WTC11 (cell line): ENCODE results near the gene ZNF670. TPM values are rescaled to one million over a fixed set of nuclear protein-coding genes. Genes with fewer than 3 reads are reported as not detected.
A peak's percentile ranks its signal among the peaks of the same experiment; 100 is the strongest.
"Not testable (repeated sequence)": the region's sequence is repeated elsewhere in the genome, so short reads cannot be mapped to it uniquely, and the experiment has no call there.

ENCODE experiments used
- ATAC-seq: fragments of 200-7000 bp; cut with Tn5 transposase; 2 replicates; pipeline ENCODE4 v1.10.0; 2021; ENCODE audit warnings: mild to moderate bottlenecking, moderate library complexity
- CTCF ChIA-PET: fragments of 300-600 bp; sonication (Branson Sonifier 250); formaldehyde crosslinking; loops from one replicate; lab custom pipeline; 2021; ENCODE audit warnings: antibody characterized with exemption; lab: Charles Lee
- POLR2A ChIA-PET: fragments of 350-600 bp; sonication (Branson Sonifier 250); formaldehyde crosslinking; loops from one replicate; lab custom pipeline; 2021; ENCODE audit warnings: antibody characterized with exemption; lab: Charles Lee
- DNase-seq: peaks from one replicate; pipeline ENCODE4 v3.0.0; 2021; ENCODE audit warnings: low spot score
- H3K27ac Mint-ChIP-seq: 2 replicates; pipeline ENCODE4 v1.8.0; 2021; ENCODE audit warnings: mixed read lengths
- H3K27me3 Mint-ChIP-seq: 2 replicates; pipeline ENCODE4 v1.8.0; 2021; ENCODE audit warnings: low read depth, mild to moderate bottlenecking, moderate library complexity, mixed read lengths
- H3K36me3 Mint-ChIP-seq: 2 replicates; pipeline ENCODE4 v1.8.0; 2021; ENCODE audit warnings: mixed read lengths
- H3K4me1 Mint-ChIP-seq: 2 replicates; pipeline ENCODE4 v1.8.0; 2022; ENCODE audit warnings: mixed read lengths
- H3K4me3 Mint-ChIP-seq: 2 replicates; pipeline ENCODE4 v1.8.0; 2021; ENCODE audit warnings: mild to moderate bottlenecking, moderate library complexity, mixed read lengths
- H3K9me3 Mint-ChIP-seq: 2 replicates; pipeline ENCODE4 v1.8.0; 2021; ENCODE audit warnings: mixed read lengths
- CREB1 ChIP-seq: sonication (generic); formaldehyde crosslinking; IDR thresholded peaks from 2 replicates; pipeline ENCODE4 v1.8.0; 2023; ENCODE audit warnings: mild to moderate bottlenecking, missing genetic modification reagents
- MYBL2 ChIP-seq: sonication (generic); formaldehyde crosslinking; IDR thresholded peaks from 2 replicates; pipeline ENCODE4 v1.8.1; 2023; ENCODE audit warnings: mild to moderate bottlenecking, moderate library complexity, missing genetic modification reagents
- NR3C1 ChIP-seq: sonication (generic); formaldehyde crosslinking; conservative IDR thresholded peaks from 2 replicates; pipeline ENCODE4 v1.8.1; 2023; ENCODE audit warnings: low read depth, mild to moderate bottlenecking, missing genetic modification reagents
- RELA ChIP-seq: sonication (generic); formaldehyde crosslinking; IDR thresholded peaks from 2 replicates; pipeline ENCODE4 v1.8.1; 2022; ENCODE audit warnings: missing genetic modification reagents, mild to moderate bottlenecking, borderline replicate concordance
- RORB ChIP-seq: fragments of 250-450 bp; sonication (Bioruptor Pico); IDR thresholded peaks from 2 replicates; pipeline ENCODE4 v1.9.0; 2021; ENCODE audit warnings: mild to moderate bottlenecking
- SMAD3 ChIP-seq: sonication (generic); formaldehyde crosslinking; IDR thresholded peaks from 2 replicates; pipeline ENCODE4 v1.8.0; 2022; ENCODE audit warnings: missing genetic modification reagents, mild to moderate bottlenecking, borderline replicate concordance
- total RNA-seq: library from RNA; stranded (reverse); gene quantifications from 3 replicates; pipeline ENCODE4 v1.2.3, GENCODE V29; 2021
- TF ChIP-seq, protein P1 (sequence below): sonication (generic); formaldehyde crosslinking; IDR thresholded peaks from 2 replicates; pipeline ENCODE4 v1.8.0; 2022; ENCODE audit warnings: mild to moderate bottlenecking, missing genetic modification reagents
- TF ChIP-seq, protein P2 (sequence below): sonication (generic); formaldehyde crosslinking; IDR thresholded peaks from 2 replicates; pipeline ENCODE4 v1.8.1; 2022; ENCODE audit warnings: mild to moderate bottlenecking, missing genetic modification reagents, moderate library complexity, borderline replicate concordance
- TF ChIP-seq, protein P3 (sequence below): sonication (generic); formaldehyde crosslinking; conservative IDR thresholded peaks from 2 replicates; pipeline ENCODE4 v1.8.1; 2023; ENCODE audit warnings: mild to moderate bottlenecking, low read depth, missing genetic modification reagents, moderate library complexity
- TF ChIP-seq, protein P4 (sequence below): fragments of 250-450 bp; sonication (Bioruptor Pico); IDR thresholded peaks from 2 replicates; pipeline ENCODE4 v1.9.0; 2021; ENCODE audit warnings: mild to moderate bottlenecking
- TF ChIP-seq, protein P5 (sequence below): sonication (generic); formaldehyde crosslinking; IDR thresholded peaks from 2 replicates; pipeline ENCODE4 v1.8.0; 2022; ENCODE audit warnings: missing genetic modification reagents
- TF ChIP-seq, protein P6 (sequence below): sonication (generic); formaldehyde crosslinking; IDR thresholded peaks from 2 replicates; pipeline ENCODE4 v1.8.1; 2023; ENCODE audit warnings: mild to moderate bottlenecking, missing genetic modification reagents

The ZNF670 gene
- total RNA-seq, 1 experiment from 2014 or later: 11.1 TPM

DNA sequence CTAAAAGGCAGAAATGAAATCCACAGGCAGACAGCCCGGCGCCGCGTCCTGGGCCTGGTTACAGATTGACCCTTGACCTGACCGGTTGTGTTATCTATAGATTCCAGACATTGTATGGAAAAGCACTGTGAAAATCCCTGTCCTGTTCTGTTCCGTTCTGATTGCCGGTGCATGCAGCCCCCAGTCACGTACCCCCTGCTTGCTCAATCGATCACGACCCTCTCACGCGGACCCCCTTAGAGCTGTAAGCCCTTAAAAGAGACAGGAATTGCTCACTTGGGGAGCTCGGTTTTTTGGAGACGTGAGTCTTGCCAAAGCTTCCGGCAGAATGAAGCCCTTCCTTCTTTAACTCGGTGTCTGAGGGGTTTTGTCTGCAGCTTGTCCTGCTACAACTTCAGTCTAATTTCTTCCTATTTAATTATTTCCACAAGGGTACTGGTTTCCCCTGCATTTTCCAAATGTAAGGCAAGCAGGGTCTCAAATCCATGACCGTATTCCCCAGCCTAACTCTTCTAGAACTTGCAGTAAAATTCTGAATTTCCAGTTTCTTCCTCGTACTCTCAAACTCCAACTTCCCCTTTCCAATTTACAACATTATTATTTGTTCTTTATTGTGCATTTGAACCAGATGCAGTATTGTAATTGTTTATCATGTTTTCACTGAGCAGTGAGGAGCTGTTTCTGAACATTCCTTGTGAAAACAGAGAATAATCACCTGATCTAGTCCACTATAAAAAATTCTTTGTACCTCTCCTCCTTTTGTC, 49.1 kb upstream of the ZNF670 start:
- CTCF ChIA-PET, ATAC-seq, DNase-seq, POLR2A ChIA-PET, H3K27me3 Mint-ChIP-seq: not testable (repeated sequence)
- Mint-ChIP-seq H3K4me1 (peaks cover 12% of the 10 kb centered on the region), H3K36me3 (peaks cover 29% of the 10 kb centered on the region), H3K4me3 (peak overlapping the region; percentile 81), H3K9me3 (peaks cover 22% of the 10 kb centered on the region), H3K27ac (peak overlapping the region; percentile 58; the same call in 1 of the 2 replicates)

DNA sequence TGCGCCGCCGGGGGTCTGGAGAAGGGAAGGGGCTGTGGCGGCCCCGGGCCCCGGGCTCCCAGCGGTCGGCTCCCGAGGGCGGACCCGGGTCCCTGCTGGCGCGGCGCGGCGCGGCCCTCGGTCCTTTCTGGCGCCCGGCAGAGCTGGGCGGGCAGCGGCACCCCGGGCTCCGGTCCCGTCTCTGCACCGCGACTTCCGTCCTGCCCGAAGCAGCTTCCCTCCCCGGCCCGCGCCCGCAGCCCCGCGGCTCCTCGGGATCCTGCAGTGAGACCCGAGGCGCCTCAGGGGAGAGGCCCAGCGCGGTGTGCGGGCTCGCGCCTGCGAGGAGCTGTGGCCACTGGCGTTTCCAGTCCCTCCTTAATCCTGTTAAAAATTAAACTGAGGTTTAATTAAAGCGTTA, 48.0 kb upstream of the ZNF670 start:
- CTCF ChIA-PET, POLR2A ChIA-PET, DNase-seq, H3K4me1 Mint-ChIP-seq, H3K27ac Mint-ChIP-seq, H3K4me3 Mint-ChIP-seq: not testable (repeated sequence)
- Mint-ChIP-seq H3K27me3 (peaks cover 15% of the 10 kb centered on the region), H3K9me3 (peaks cover 21% of the 10 kb centered on the region; the same call in 1 of the 2 replicates), H3K36me3 (peaks cover 18% of the 10 kb centered on the region)
- peak; percentile 45 for ATAC-seq

DNA sequence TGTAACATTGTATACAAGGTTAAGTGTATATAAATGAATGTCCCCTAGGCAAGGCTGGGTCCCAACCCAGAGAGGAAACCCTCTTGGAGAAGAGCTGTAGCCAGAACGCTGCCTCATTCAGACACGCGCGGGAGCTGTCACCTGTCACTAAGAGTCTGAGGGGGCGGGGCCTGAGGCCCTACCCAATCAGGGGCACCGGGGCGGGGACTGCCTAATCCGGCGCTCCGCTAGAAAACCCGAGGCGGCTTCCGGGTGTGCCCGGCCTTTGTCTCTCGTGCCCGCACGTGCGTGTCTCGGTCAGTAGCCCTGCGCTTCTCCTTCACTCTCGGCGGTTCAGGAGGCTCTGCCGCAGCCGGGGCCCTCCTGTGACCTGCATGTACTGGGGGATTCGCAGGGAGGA, 47.6 kb upstream of the ZNF670 start:
- CTCF ChIA-PET: not testable (repeated sequence)
- H3K27me3 Mint-ChIP-seq: peaks cover 15% of the 10 kb centered on the region
- peaks cover 14% of the 10 kb centered on the region for H3K36me3 Mint-ChIP-seq

DNA sequence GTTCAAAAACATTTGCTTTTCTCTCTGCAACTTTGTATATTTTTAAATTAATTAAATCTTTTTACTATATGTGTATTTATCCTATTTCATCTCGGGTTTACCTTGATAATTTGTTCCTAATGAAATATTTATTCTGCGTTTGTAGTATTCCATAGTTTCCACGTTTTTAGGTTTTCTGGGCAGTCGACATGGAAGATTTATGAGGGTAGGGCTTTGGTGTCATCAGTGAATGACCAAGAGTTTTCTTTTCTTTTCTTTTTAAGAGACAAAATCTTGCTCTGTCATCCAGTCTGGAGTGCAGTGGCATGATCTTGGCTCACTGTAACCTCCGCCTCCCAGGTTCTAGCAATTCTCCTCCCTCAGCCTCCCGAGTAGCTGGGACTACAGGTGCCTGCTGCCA, 42.8 kb upstream of the ZNF670 start:
- H3K4me3 Mint-ChIP-seq: no peak overlapping the region
- H3K36me3 Mint-ChIP-seq: no peaks in the 10 kb centered on the region
- peaks cover 15% of the 10 kb centered on the region for H3K27me3 Mint-ChIP-seq
- ChIA-PET POLR2A (no interaction called here), CTCF (no interaction called here)
- no peak for ATAC-seq
- no peaks in the 10 kb centered on the region for H3K4me1 Mint-ChIP-seq
- no peak overlapping the region for H3K27ac Mint-ChIP-seq
- DNase-seq: no peak
- H3K9me3 Mint-ChIP-seq: peaks cover 12% of the 10 kb centered on the region; the same call in 1 of the 2 replicates
- TF ChIP-seq RORB: no peak
- TF ChIP-seq, protein P1, sequence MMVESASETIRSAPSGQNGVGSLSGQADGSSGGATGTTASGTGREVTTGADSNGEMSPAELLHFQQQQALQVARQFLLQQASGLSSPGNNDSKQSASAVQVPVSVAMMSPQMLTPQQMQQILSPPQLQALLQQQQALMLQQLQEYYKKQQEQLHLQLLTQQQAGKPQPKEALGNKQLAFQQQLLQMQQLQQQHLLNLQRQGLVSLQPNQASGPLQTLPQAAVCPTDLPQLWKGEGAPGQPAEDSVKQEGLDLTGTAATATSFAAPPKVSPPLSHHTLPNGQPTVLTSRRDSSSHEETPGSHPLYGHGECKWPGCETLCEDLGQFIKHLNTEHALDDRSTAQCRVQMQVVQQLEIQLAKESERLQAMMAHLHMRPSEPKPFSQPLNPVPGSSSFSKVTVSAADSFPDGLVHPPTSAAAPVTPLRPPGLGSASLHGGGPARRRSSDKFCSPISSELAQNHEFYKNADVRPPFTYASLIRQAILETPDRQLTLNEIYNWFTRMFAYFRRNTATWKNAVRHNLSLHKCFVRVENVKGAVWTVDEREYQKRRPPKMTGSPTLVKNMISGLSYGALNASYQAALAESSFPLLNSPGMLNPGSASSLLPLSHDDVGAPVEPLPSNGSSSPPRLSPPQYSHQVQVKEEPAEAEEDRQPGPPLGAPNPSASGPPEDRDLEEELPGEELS (CRISPR knock-in tag): no peak
- TF ChIP-seq, protein P2, sequence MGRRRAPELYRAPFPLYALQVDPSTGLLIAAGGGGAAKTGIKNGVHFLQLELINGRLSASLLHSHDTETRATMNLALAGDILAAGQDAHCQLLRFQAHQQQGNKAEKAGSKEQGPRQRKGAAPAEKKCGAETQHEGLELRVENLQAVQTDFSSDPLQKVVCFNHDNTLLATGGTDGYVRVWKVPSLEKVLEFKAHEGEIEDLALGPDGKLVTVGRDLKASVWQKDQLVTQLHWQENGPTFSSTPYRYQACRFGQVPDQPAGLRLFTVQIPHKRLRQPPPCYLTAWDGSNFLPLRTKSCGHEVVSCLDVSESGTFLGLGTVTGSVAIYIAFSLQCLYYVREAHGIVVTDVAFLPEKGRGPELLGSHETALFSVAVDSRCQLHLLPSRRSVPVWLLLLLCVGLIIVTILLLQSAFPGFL (CRISPR knock-in tag): no peak
- TF ChIP-seq, protein P3, sequence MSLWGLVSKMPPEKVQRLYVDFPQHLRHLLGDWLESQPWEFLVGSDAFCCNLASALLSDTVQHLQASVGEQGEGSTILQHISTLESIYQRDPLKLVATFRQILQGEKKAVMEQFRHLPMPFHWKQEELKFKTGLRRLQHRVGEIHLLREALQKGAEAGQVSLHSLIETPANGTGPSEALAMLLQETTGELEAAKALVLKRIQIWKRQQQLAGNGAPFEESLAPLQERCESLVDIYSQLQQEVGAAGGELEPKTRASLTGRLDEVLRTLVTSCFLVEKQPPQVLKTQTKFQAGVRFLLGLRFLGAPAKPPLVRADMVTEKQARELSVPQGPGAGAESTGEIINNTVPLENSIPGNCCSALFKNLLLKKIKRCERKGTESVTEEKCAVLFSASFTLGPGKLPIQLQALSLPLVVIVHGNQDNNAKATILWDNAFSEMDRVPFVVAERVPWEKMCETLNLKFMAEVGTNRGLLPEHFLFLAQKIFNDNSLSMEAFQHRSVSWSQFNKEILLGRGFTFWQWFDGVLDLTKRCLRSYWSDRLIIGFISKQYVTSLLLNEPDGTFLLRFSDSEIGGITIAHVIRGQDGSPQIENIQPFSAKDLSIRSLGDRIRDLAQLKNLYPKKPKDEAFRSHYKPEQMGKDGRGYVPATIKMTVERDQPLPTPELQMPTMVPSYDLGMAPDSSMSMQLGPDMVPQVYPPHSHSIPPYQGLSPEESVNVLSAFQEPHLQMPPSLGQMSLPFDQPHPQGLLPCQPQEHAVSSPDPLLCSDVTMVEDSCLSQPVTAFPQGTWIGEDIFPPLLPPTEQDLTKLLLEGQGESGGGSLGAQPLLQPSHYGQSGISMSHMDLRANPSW (CRISPR knock-in tag): no peak
- TF ChIP-seq, protein P4, sequence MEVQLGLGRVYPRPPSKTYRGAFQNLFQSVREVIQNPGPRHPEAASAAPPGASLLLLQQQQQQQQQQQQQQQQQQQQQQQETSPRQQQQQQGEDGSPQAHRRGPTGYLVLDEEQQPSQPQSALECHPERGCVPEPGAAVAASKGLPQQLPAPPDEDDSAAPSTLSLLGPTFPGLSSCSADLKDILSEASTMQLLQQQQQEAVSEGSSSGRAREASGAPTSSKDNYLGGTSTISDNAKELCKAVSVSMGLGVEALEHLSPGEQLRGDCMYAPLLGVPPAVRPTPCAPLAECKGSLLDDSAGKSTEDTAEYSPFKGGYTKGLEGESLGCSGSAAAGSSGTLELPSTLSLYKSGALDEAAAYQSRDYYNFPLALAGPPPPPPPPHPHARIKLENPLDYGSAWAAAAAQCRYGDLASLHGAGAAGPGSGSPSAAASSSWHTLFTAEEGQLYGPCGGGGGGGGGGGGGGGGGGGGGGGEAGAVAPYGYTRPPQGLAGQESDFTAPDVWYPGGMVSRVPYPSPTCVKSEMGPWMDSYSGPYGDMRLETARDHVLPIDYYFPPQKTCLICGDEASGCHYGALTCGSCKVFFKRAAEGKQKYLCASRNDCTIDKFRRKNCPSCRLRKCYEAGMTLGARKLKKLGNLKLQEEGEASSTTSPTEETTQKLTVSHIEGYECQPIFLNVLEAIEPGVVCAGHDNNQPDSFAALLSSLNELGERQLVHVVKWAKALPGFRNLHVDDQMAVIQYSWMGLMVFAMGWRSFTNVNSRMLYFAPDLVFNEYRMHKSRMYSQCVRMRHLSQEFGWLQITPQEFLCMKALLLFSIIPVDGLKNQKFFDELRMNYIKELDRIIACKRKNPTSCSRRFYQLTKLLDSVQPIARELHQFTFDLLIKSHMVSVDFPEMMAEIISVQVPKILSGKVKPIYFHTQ (CRISPR knock-in tag): no peak
- TF ChIP-seq RELA (CRISPR knock-in tag): no peak
- TF ChIP-seq CREB1 (CRISPR knock-in tag): no peak
- no peak for TF ChIP-seq MYBL2
- TF ChIP-seq SMAD3 (CRISPR knock-in tag): no peak
- TF ChIP-seq, protein P5, sequence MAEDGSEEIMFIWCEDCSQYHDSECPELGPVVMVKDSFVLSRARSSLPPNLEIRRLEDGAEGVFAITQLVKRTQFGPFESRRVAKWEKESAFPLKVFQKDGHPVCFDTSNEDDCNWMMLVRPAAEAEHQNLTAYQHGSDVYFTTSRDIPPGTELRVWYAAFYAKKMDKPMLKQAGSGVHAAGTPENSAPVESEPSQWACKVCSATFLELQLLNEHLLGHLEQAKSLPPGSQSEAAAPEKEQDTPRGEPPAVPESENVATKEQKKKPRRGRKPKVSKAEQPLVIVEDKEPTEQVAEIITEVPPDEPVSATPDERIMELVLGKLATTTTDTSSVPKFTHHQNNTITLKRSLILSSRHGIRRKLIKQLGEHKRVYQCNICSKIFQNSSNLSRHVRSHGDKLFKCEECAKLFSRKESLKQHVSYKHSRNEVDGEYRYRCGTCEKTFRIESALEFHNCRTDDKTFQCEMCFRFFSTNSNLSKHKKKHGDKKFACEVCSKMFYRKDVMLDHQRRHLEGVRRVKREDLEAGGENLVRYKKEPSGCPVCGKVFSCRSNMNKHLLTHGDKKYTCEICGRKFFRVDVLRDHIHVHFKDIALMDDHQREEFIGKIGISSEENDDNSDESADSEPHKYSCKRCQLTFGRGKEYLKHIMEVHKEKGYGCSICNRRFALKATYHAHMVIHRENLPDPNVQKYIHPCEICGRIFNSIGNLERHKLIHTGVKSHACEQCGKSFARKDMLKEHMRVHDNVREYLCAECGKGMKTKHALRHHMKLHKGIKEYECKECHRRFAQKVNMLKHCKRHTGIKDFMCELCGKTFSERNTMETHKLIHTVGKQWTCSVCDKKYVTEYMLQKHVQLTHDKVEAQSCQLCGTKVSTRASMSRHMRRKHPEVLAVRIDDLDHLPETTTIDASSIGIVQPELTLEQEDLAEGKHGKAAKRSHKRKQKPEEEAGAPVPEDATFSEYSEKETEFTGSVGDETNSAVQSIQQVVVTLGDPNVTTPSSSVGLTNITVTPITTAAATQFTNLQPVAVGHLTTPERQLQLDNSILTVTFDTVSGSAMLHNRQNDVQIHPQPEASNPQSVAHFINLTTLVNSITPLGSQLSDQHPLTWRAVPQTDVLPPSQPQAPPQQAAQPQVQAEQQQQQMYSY (CRISPR knock-in tag): no peak
- TF ChIP-seq, protein P6, sequence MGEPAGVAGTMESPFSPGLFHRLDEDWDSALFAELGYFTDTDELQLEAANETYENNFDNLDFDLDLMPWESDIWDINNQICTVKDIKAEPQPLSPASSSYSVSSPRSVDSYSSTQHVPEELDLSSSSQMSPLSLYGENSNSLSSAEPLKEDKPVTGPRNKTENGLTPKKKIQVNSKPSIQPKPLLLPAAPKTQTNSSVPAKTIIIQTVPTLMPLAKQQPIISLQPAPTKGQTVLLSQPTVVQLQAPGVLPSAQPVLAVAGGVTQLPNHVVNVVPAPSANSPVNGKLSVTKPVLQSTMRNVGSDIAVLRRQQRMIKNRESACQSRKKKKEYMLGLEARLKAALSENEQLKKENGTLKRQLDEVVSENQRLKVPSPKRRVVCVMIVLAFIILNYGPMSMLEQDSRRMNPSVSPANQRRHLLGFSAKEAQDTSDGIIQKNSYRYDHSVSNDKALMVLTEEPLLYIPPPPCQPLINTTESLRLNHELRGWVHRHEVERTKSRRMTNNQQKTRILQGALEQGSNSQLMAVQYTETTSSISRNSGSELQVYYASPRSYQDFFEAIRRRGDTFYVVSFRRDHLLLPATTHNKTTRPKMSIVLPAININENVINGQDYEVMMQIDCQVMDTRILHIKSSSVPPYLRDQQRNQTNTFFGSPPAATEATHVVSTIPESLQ: no peak
- TF ChIP-seq NR3C1 (CRISPR knock-in tag): no peak

More for the DNA sequence above, 47.6 kb upstream of the ZNF670 start:
- ATAC-seq: peak; percentile 99
- H3K9me3 Mint-ChIP-seq: peaks cover 21% of the 10 kb centered on the region; the same call in 1 of the 2 replicates
- DNase-seq, H3K4me3 Mint-ChIP-seq, H3K27ac Mint-ChIP-seq, H3K4me1 Mint-ChIP-seq, POLR2A ChIA-PET: not testable (repeated sequence)
